ENCODE results near the gene EYA4.
"Not testable (repeated sequence)": the region's sequence is repeated elsewhere in the genome, so short reads cannot be mapped to it uniquely, and the experiment has no call there.

Gene EYA4

GRCh38 chr6:133394630-133395029 is 153.5 kb downstream of the EYA4 start:
- no peak overlapping the region for H2BK120ac ChIP-seq (ENCODE audit: insufficient read depth, low read length, poor library complexity)
- H3K9me3 ChIP-seq (ENCODE audit: insufficient read depth, low read depth, low read length), result no peaks in the 10 kb centered on the region
- H3K27me3 ChIP-seq (ENCODE audit: insufficient read depth, low read length), result no peaks in the 10 kb centered on the region
- H4K12ac ChIP-seq (ENCODE audit: low read depth, low read length), result no peak overlapping the region
- H3K27ac ChIP-seq (ENCODE audit: low read depth, low read length), result no peak overlapping the region
- H4K8ac ChIP-seq (ENCODE audit: low read depth, low read length), result no peak overlapping the region
- no peak overlapping the region for H3K18ac ChIP-seq (ENCODE audit: low read length)
- no peaks in the 10 kb centered on the region for H3K79me1 ChIP-seq (ENCODE audit: low read length)
- H2AFZ ChIP-seq (ENCODE audit: insufficient read depth, low read length, poor library complexity), result no peak overlapping the region
- no peak overlapping the region for H2BK12ac ChIP-seq (ENCODE audit: low read length)
- WGBS (ENCODE audit: extremely low coverage, insufficient coverage, insufficient read length), result no CpG with 5 or more reads among the region's 2 CpGs
- H4K91ac ChIP-seq (ENCODE audit: low read depth, low read length), result no peak overlapping the region
- H3K36me3 ChIP-seq (ENCODE audit: control insufficient read depth in 1 of 2, insufficient read depth in 2 of 2, low read length in 2 of 2), result no peaks in the 10 kb centered on the region
- no peak overlapping the region for H3K23ac ChIP-seq (ENCODE audit: low read length)
- no peak overlapping the region for H3K4ac ChIP-seq (ENCODE audit: low read depth, low read length)
- H3K79me2 ChIP-seq (ENCODE audit: control insufficient read depth, insufficient read depth, low read length, poor library complexity), result no peaks in the 10 kb centered on the region
- no peak overlapping the region for H3K14ac ChIP-seq (ENCODE audit: low read length)
- H3K4me3 ChIP-seq (ENCODE audit: low read depth, low read length), result no peak overlapping the region
- no peak overlapping the region for H3K4me2 ChIP-seq (ENCODE audit: low read length)
- no peak overlapping the region for H2AK5ac ChIP-seq (ENCODE audit: low read length)
- no peaks in the 10 kb centered on the region for H3K4me1 ChIP-seq (ENCODE audit: control insufficient read depth in 1 of 2, insufficient read depth in 2 of 2, low read length in 2 of 2)
- no peak for DNase-seq
- no peak overlapping the region for H2BK5ac ChIP-seq (ENCODE audit: low read depth, low read length, poor library complexity)
- H3K9ac ChIP-seq (ENCODE audit: low read length), result no peak overlapping the region

- no peaks in the 10 kb centered on the region for H3K4me1 ChIP-seq (ENCODE audit: control insufficient read depth in 1 of 2, insufficient read depth in 2 of 2, low read length in 2 of 2)
- no peaks in the 10 kb centered on the region for H3K79me2 ChIP-seq (ENCODE audit: control insufficient read depth, insufficient read depth, low read length, poor library complexity)
- H4K91ac ChIP-seq (ENCODE audit: low read depth, low read length), result no peak overlapping the region
- H3K4me2 ChIP-seq (ENCODE audit: low read length), result no peak overlapping the region
- H3K18ac ChIP-seq (ENCODE audit: low read length), result no peak overlapping the region
- H3K14ac ChIP-seq (ENCODE audit: low read length), result no peak overlapping the region
- no peak overlapping the region for H2BK5ac ChIP-seq (ENCODE audit: low read depth, low read length, poor library complexity)
- no peak overlapping the region for H2BK120ac ChIP-seq (ENCODE audit: insufficient read depth, low read length, poor library complexity)
- H4K8ac ChIP-seq (ENCODE audit: low read depth, low read length), result no peak overlapping the region
- H3K4ac ChIP-seq (ENCODE audit: low read depth, low read length), result no peak overlapping the region
- H3K23ac ChIP-seq (ENCODE audit: low read length), result no peak overlapping the region
- no peaks in the 10 kb centered on the region for H3K79me1 ChIP-seq (ENCODE audit: low read length)
- H3K27ac ChIP-seq (ENCODE audit: low read depth, low read length), result no peak overlapping the region
- no peak overlapping the region for H2AK5ac ChIP-seq (ENCODE audit: low read length)
- DNase-seq, result no peak
- H3K9ac ChIP-seq (ENCODE audit: low read length), result no peak overlapping the region
- no peaks in the 10 kb centered on the region for H3K36me3 ChIP-seq (ENCODE audit: control insufficient read depth in 1 of 2, insufficient read depth in 2 of 2, low read length in 2 of 2)
- H4K12ac ChIP-seq (ENCODE audit: low read depth, low read length), result no peak overlapping the region
- H3K4me3 ChIP-seq (ENCODE audit: low read depth, low read length), result no peak overlapping the region
- H2BK12ac ChIP-seq (ENCODE audit: low read length), result no peak overlapping the region
- no CpG with 5 or more reads among the region's 6 CpGs for WGBS (ENCODE audit: extremely low coverage, insufficient coverage, insufficient read length)
- H3K9me3 ChIP-seq (ENCODE audit: insufficient read depth, low read depth, low read length), result no peaks in the 10 kb centered on the region
- H2AFZ ChIP-seq (ENCODE audit: insufficient read depth, low read length, poor library complexity), result no peak overlapping the region
- H3K27me3 ChIP-seq (ENCODE audit: insufficient read depth, low read length), result no peaks in the 10 kb centered on the region
Observed at GRCh38 chr6:133396233-133396983, 155.3 kb downstream of the EYA4 start.

GRCh38 chr6:133396984-133397348 is 155.8 kb downstream of the EYA4 start:
- Histone ChIP-seq H3K18ac (ENCODE audit: low read length) (no peak overlapping the region), H3K4me2 (ENCODE audit: low read length) (no peak overlapping the region), H3K9me3 (ENCODE audit: insufficient read depth, low read depth, low read length) (no peaks in the 10 kb centered on the region), H3K14ac (ENCODE audit: low read length) (no peak overlapping the region), H3K23ac (ENCODE audit: low read length) (no peak overlapping the region), H2AK5ac (ENCODE audit: low read length) (no peak overlapping the region), H3K4me1 (ENCODE audit: control insufficient read depth in 1 of 2, insufficient read depth in 2 of 2, low read length in 2 of 2) (no peaks in the 10 kb centered on the region), H3K27ac (ENCODE audit: low read depth, low read length) (no peak overlapping the region), H4K8ac (ENCODE audit: low read depth, low read length) (no peak overlapping the region), H3K79me1 (ENCODE audit: low read length) (no peaks in the 10 kb centered on the region), H3K27me3 (ENCODE audit: insufficient read depth, low read length) (no peaks in the 10 kb centered on the region), H2BK5ac (ENCODE audit: low read depth, low read length, poor library complexity) (no peak overlapping the region), H3K4me3 (ENCODE audit: low read depth, low read length) (no peak overlapping the region), H4K91ac (ENCODE audit: low read depth, low read length) (no peak overlapping the region), H4K12ac (ENCODE audit: low read depth, low read length) (no peak overlapping the region), H3K79me2 (ENCODE audit: control insufficient read depth, insufficient read depth, low read length, poor library complexity) (no peaks in the 10 kb centered on the region), H2BK120ac (ENCODE audit: insufficient read depth, low read length, poor library complexity) (no peak overlapping the region), H2AFZ (ENCODE audit: insufficient read depth, low read length, poor library complexity) (no peak overlapping the region), H3K9ac (ENCODE audit: low read length) (no peak overlapping the region), H3K36me3 (ENCODE audit: control insufficient read depth in 1 of 2, insufficient read depth in 2 of 2, low read length in 2 of 2) (no peaks in the 10 kb centered on the region), H3K4ac (ENCODE audit: low read depth, low read length) (no peak overlapping the region), H2BK12ac (ENCODE audit: low read length) (no peak overlapping the region)
- DNase-seq, result no peak

DNA sequence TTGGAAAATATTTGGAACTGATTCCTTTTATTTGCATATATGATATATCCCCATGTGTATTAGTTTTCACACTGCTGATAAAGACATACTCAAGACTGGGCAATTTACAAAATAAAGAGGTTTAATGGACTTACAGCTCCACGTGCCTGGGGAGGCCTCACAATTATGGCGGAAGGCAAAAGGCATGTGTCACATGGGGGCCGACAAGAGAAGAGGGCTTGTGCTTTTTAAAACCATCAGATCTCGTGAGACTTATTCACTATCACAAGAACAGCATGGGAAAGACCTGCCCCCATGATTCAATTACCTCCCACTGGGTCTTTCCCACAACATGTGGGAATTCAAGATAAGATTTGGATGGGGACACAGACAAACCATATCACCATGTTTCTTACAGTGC is 156.4 kb downstream of the EYA4 start:
- H3K27ac ChIP-seq (ENCODE audit: low read depth, low read length); H4K8ac ChIP-seq (ENCODE audit: low read depth, low read length); H3K23ac ChIP-seq (ENCODE audit: low read length); H3K79me1 ChIP-seq (ENCODE audit: low read length); H4K91ac ChIP-seq (ENCODE audit: low read depth, low read length); H2BK12ac ChIP-seq (ENCODE audit: low read length); H4K12ac ChIP-seq (ENCODE audit: low read depth, low read length); H3K4ac ChIP-seq (ENCODE audit: low read depth, low read length); H2BK120ac ChIP-seq (ENCODE audit: insufficient read depth, low read length, poor library complexity); H2AFZ ChIP-seq (ENCODE audit: insufficient read depth, low read length, poor library complexity); H3K36me3 ChIP-seq (ENCODE audit: control insufficient read depth in 1 of 2, insufficient read depth in 2 of 2, low read length in 2 of 2); H3K4me1 ChIP-seq (ENCODE audit: control insufficient read depth in 1 of 2, insufficient read depth in 2 of 2, low read length in 2 of 2); DNase-seq; H3K9me3 ChIP-seq (ENCODE audit: insufficient read depth, low read depth, low read length); H3K79me2 ChIP-seq (ENCODE audit: control insufficient read depth, insufficient read depth, low read length, poor library complexity); H3K14ac ChIP-seq (ENCODE audit: low read length); H3K27me3 ChIP-seq (ENCODE audit: insufficient read depth, low read length); H2BK5ac ChIP-seq (ENCODE audit: low read depth, low read length, poor library complexity); H2AK5ac ChIP-seq (ENCODE audit: low read length); H3K4me3 ChIP-seq (ENCODE audit: low read depth, low read length); H3K4me2 ChIP-seq (ENCODE audit: low read length); H3K9ac ChIP-seq (ENCODE audit: low read length); H3K18ac ChIP-seq (ENCODE audit: low read length): not testable (repeated sequence)
- no CpG with 5 or more reads among the region's 4 CpGs for WGBS (ENCODE audit: extremely low coverage, insufficient coverage, insufficient read length)
